NCI-H146 treated with DMSO at 0.1 percent for 48 hours (cell line): ENCODE results near the gene ADIRF.
"Not testable (repeated sequence)": the region's sequence is repeated elsewhere in the genome, so short reads cannot be mapped to it uniquely, and the experiment has no call there.

Experiments
- DNase-seq: peaks from one replicate; lab custom pipeline; 2025; ENCODE audit not compliant: unreplicated experiment; lab: John Stamatoyannopoulos, UW

ADIRF gene

DNA sequence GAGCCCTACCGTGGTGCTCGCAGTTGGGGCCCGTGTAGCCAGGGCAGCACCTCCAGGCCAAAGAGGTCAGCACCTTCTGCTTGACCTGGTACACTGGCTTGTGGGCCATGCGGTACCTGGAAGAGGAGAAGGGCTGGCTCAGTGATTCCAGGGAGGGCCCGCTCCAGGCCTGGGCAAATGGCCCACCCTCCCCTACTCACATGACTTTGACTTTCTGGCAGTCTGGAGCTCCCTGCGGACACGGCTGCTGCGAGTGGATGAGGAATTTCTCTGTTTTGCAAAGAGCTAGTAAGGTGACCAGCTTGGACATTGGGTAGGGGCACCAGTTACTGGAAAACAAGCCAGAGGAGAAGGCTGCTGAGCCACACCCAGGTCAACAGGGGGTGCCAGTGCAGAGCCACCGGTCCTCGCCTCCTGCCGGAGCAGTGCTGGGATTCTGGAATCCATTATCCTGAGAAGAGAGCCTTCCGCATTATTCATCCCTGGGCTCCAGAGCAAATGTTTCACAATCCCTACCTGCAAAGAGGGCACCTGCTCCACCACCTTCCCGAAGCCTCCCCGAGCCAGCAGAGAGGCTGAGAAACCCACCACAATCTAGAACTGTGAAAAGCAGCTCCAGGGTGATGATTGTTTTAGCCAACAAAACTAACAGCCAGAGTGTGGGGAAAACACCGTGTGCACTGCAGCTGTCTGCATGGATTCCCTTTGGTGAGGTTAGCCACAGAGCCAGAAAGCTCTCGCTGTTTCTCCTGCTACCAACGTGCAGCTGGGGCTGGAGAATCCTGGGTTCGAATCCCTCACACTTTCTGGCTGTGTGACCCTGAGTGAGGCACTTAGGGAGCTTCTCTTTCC lies 22.7 kb upstream of the ADIRF start:
- DNase-seq, result peak; percentile 23

DNA sequence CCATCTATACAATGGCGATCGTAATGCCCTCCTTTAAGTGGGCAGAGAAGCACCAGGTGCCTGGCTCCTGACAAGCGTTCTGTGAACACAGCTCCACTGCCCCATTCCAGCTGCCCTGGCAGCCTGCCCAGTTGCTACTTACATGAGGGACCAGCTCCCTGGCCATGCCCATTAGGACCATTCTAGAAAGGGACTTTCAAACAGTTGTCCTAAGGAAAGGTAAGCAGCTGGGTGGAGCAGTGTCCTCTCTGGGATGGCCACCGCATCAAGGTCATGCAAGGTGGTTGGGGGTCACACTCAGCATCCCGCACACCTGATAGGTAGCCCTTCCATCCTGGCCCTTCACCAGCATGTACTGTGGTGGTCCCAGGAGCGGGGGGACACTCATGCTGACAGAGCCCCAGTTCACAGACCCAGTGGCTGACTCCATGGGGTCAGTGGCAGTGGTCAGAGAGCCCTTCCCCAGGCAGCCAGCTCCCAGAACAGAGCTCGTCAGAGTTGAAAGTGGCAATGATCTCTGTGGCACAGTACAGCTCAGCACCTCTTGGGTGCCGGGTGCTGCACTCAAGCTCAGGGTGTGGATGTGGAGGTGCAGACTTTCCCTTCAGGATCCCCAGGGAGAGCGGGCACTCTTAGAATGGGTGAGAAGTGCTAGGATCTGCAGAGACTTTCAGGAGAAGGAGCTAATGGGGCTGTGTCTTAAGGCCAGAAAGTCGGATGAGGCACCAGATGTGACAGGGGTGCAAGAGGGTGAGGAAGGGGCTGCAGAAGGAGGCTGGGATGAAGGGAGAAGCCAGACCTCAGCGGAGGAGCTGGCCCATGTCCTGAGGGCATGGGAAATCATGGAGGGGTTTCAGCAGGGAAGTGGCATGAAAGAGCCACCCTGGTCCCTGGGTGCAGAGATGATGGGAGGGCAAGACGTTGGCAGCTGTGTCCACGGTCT lies 21.8 kb upstream of the ADIRF start:
- no peak for DNase-seq

DNA sequence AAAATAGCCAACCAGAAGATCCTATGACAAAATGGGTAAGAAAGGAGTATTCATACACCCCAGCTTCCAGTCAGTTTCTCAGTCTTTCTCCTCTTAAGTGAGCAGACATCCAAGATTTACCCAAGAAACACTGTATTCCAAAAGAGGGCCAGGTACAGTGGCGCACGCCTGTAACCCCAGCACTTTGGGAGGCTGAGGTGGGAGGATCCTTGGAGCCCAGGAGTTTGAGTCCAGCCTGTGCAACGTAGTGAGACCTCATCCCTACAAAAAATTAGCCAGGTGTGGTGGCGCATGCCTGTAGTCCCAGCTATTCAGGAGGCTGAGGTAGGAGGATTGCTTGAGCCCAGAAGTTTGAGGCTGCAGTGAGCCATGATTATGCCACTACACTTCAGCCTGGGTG lies 20.5 kb upstream of the ADIRF start:
- not testable (repeated sequence) for DNase-seq

DNA sequence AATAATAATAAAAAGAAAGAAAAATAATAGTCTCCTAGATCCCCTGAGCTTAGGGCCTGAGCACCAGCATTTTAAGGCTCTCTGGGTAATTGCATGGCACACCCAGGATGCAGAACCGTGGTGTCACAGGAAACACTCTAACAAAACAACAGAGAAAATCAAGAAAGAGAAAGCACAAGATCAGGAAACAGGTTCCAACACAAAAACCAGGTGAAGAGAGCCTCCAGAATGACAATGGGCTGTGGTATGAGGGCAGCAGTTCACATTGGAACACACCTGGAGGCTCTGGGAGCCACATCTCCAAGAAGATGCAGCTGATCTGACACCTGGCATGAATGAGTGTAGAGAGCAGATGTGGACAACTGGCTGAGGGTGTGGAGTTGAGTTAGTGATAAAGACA lies 17.9 kb upstream of the ADIRF start:
- DNase-seq, result no peak

DNA sequence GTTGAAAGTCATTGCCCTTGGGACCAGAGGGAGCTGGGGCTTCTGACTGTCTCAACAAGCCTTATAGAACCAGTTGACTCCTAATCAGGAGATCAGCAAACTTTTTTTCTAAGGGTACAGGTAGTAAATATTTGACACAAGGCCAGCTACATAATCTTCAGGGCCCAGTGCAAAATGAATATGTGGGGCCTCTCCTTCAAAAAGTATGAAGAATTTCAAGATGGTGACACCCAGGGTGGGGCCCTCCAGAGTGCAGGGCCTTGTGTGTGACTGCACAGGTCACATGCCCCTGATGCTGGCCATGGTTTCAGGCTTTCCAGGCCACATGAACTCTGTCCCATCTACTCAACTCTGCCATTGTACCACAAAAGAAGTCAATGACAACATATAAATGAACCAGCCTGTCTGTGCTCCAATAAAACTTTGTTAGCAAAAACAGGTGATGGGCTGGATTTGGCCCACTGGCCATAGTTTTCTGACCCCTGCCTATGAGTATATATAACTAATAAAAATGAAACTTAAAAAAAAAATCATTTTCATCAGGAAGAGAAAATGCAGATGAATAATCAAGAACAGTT lies 17.0 kb upstream of the ADIRF start:
- no peak for DNase-seq

DNA sequence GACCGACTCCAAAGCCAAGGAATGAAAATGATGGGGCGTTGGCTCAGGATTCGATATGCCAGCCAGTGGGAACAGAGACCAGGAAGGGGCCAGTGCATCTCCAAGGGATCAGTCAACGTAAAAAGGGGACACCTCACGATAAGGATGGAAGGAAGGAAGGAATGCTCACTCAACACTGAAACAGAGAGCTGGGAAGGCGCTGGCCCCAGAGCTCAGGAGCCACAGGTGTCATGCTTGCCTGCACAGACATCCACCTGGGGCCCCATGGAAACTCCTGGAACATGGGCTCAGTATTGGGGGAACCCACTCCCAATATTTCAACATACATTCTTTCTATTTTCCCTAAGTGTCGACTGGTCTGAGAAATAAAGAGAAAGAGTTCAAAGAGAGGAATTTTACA lies 16.2 kb upstream of the ADIRF start:
- no peak for DNase-seq

DNA sequence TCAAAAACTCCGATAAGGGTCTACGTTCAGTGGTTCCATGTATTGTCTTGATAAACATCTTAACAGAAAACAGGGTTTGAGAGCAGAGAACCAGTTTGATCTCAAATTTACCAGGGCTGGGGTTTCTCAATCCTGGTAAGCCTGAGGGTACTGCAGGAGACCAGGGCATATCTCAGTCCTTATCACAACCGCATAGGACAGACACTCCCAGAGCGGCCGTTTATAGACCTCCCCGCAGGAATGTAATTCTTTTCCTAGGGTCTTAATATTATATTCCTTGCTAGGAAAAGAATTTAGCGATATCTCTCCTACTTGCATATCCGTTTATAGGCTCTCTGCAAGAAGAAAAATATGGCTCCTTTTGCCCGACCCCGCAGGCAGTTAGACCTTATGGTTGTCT lies 15.6 kb upstream of the ADIRF start:
- DNase-seq, result not testable (repeated sequence)

DNA sequence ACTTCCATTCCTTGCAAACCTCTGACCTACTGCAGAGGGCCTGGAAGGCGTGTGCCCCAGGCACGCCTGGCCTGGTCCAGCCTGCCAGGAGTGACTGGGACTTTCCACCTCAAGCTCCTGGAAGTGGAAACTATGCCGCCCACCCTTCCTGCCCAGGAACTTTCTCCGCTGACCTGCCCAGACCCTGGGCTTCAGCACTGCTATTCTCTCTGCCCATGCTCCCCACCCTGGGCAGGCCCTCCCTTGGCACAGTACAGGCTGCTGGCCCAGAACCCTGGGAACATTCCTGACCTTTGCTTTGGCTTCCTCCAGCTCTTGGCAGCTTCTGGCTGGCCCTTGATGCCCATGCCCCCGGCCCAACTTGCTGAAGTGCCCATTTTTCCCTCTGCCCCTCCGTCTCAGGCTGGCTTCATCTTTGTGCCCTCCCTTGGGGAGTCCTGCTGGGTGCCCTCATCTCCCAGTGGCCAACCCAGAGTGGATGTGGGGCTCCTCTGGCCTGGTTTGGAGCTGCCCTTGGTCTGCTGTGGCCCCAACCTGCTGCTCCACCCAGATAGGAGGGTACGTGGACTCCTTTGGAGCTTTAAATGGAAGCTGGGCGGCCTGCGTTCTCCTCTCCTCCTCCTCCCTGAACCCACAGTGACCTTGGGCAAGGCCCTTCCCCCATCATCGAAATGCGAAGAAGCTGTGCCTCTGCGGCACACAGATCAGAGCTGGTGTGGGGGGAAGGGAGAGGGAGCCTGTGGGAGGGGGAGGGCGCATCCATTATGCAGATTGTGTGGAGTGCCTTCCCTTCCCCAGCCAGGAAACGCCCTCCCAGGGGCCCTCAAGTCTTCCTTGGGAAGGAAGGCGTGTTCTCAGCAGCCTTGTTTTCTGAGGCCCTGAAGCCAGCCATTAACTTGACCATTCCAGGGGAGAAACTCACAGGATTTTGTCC lies 14.3 kb upstream of the ADIRF start:
- no peak for DNase-seq

DNA sequence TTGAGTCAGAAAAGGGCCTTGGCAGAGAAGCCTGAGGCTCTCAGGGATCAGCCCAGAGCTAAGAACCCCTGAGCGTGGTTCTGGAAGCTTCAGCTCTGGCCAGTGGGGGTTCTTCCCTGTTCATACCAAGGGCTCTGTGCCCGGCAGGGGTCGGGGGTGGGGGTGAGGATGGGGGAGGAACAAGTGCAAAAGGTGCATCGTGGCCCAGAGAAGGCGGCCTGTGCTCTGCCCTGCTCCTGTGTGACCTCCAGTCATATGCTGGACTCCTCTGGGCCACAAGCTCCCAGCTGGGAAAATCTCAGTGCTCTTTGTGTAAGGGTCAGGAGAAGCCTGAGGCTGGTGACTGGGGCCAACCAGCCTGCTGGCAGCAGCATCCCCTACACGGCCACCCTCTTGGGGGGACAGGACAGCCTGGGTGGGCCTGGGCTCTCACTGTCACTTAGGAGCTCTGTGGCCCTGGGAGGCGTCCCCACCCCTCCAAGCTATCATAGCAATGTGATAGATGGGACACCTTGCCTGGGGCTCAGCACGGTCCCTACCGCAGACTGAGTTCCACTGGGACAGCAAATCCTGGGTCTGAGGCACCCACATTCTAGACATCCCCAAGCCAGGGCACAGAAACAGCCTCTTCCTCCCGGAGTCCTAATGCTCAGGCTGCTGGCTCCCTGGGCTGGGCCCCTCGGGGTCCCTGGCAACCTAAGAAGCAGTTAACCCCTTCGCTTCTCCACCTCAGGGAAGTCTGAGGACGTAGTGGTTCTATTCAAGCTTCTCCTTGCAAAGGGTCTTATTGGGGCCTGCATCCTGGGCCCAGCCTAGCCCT lies 13.4 kb upstream of the ADIRF start:
- DNase-seq, result no peak

DNA sequence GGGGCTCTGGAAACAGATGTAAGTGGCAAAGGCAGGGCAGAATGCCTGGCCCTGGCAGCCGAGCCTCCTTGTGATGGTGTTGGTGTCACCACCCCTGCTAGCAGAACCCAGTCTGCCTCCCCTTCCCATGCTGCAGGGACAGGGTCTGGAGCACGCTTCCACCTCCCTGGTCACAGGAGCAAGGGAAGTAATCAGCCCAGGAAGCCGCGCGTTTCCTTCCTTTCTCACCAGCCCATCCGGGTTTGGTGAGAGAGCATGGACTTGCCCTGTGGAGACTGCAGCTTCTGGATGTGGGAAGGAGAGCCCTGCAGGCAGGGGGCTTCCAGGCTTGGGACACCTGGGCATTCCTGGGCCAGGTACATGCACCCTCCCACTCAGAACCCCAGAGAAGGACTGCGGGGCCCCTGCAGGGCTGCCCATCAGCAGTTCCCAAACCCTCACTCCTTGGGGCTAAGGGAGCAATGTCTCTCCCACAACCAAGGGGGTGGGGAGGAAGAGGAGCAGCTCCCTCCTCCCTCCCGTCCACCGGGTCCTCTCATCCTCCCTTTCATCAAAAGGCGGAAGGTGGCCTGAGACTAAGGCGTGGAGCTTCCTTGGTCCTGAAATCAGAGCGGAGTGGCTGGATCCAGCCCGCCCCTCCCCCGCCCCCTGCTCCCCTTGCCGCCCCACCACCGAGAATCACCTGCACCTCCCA lies 12.6 kb upstream of the ADIRF start:
- DNase-seq, result no peak

DNA sequence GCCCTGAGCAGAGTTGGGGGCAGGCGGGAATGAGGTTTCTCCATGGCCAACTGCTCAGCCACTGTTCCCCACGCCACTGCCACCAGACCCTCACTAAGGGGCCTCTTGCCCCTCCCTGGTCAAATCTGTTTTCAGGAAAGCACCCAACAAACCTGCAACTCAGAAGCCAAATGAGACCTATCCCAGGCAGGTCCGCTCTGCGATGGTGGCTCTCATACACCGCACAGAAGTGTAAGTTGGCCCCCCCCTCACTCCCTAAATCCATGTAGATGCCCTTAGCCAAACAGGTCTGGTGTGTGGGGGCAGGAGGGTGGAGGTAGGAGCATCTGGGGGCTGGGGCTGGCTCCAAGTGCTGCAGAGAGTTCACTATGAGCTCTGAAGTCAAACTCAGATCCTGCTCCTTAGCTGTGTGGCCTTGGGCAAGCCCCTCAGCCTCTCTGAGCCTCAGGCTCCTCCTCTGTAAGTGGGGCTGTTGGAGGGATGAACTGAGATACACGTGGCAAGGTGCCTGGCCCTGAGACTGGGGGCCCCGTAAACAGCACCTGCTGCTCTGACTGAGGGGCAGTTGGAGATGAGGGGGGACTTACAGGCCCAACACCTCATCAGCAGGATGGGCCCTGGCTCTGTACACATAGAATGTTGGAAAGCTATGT lies 12.0 kb upstream of the ADIRF start:
- DNase-seq, result no peak

DNA sequence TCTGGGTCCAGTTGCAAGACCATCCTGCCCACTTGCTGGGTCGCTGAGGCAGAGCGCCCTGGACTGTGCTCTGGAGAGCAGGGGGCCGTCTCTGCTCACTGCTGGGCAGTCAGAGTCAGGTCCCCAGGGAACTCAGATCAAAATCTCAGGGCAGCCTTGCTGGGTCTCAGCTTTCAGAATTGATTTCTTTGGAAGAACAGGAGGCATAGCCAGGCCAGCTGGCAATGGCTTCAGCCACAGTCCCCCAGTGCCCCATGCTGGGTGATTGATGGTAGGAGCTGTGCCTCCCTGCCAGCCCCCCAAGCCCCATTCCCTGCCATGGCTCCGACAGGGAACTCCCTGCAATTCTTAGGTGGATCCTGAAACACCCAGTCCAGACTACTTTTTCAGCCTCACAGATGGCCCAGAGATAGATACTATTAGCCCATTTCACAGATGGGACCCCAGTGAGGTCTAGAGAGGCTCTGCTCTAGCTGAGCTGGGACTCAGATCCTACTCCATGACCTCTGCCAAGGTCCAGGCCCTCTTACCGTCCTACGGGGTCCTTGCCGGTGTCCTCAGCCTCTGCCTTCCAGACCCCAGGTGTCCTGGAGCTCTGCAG lies 11.3 kb upstream of the ADIRF start:
- no peak for DNase-seq

DNA sequence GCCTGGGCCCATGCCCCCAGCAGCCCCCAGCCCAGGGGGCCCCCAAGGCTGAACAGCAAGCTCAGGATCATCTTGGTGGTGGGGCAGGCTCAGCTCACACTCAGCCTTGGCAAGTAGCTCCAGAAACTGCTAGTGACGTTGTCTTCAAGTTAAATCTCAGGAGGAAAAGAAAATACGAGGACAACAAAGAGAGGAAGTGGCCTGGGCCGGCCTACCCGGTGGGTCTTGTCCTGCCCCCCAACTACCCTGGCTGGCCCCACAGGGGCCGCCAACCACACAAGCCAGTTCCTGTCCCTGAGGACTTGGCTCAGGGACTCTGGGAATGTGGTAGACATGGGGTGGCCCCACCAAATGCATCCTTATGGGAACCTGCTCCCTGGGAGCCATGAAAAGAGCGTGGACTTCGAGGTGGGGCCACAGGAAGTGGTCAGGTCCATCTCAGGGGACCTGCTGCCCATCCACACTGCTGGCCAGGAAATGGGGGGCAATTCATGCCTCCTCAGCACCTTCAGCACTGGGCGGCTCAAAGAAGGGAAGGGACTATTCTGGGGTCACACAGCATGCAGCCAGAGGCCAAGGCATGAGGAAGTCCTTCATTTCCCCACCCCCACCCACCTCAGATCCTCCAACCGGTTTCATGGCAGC lies 10.7 kb upstream of the ADIRF start, which contains the start of gene MMRN2:
Gene MMRN2 (minus strand): TSS at position 145 of the 645 bp plus-strand sequence. CDS start 74 bp downstream, at position 71.
- DNase-seq, result no peak

DNA sequence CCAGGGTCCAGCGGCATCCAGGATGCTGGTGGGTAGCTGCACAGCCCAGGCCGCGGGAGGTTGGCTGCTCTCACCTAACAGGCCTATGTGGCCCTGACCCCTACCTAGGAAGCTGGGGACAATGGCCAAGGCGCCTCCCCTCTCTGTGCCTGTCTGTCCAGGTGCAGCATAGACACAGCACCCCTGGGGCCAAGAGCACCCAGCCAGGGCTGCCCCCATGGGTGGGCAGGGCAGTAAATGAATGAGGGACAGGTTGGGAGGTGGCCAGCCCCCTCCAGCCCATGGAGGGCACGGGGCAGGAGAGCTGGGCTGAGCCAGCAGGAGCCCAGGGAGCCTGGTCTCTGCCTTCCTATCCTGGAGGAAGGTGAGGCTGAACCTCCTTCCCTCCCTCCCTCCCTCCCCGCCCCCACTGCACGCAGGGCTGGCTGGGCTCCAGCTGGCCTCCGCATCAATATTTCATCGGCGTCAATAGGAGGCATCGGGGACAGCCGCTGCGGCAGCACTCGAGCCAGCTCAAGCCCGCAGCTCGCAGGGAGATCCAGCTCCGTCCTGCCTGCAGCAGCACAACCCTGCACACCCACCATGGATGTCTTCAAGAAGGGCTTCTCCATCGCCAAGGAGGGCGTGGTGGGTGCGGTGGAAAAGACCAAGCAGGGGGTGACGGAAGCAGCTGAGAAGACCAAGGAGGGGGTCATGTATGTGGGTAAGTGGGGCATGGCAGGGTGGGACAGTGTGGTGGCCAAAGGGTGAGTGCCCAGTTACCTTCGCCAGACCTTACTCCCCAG lies 10.0 kb upstream of the ADIRF start, which contains the start of gene SNCG:
Gene SNCG (plus strand): TSS at position 484 of the 785 bp plus-strand sequence. CDS start 99 bp downstream, at position 583.
- peak; percentile 14 for DNase-seq

DNA sequence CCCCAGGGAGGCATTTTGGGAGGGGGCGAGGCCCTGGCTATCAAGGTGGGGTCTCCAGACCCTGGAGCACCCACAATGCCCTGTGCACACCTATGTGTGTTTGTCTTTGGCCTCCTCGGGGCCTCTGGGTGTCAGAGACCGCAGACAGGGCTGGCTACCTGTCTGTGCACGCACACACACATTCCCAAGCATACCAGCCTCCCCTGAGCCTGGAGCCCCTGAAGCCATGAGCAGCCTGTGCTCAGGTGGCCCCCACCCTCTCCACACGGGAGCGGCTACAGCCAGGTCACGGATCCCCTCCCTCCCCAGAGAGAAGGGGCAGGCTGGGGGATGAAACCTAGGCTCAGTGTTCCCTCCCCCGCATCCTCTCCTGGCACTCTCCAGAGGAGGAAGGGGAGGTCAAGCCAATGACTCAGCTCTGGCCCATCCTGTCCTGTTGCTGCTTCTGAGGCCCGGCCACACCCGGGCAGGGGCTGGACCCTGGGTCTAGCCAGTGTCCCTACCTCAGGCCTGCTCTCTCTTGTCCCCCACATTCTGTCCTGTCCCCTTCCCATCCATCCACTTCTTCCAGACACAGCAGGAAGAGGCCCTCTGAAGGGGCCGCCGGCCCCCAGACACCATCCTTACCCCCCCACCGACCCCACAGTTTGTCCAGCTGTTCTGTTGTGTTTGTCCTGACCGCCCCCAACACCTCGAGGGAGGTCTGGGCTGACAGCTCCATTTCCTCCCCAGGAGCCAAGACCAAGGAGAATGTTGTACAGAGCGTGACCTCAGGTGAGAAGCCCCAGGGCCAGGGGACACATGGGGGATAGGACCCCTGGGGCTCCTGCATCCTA lies 9.2 kb upstream of the ADIRF start:
- peak; percentile 3 for DNase-seq

DNA sequence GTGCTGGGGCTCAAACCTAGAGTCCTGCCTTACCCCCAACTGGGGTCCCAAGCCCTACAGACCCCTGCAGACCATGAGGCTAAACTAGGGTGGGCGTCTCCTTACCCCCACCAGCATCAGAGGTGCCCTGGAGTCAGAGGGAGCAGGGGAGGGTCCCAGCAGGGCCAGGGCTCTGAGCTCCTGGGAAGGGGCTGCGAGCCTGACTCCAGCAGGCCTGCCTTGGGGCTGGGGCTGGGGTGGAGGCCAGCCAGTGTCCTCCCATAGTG lies 8.6 kb upstream of the ADIRF start:
- no peak for DNase-seq
